ENCODE results near the gene ATRN. TPM values are rescaled to one million over a fixed set of nuclear protein-coding genes. Genes with fewer than 3 reads are reported as not detected.

The ATRN gene
- total RNA-seq, 1 experiment from 2014 or later: 41.4 TPM

DNA sequence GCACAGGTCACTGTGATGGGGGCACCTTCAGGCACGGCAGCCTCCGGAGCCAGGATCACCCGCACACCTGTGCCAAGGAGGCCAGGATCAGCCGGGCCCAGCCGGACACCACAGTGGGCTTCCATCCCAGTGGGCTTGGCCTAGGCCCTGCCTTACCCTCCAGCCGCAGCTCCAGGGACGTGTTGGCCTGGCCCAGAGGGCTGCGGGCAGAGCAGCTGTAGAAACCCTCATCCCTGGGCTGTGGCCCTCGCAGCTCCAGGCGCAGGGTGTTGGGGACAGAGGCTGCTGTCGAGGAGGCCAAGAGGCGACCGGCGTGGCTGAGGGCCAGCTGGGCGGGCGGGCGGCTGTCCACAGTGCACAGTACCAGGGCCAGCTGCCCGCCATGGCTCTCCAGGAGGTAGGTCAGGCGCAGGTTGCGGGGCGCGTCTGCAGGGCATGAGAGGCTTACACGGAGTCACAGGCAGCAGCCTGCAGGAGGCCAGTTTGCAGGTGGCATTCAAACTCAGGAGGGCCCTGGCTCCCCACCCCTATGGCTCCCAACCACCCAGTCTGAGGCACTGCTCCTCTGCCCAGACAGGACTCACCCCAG lies 222.0 kb downstream of the ATRN start:
- TF ChIP-seq, protein P1, sequence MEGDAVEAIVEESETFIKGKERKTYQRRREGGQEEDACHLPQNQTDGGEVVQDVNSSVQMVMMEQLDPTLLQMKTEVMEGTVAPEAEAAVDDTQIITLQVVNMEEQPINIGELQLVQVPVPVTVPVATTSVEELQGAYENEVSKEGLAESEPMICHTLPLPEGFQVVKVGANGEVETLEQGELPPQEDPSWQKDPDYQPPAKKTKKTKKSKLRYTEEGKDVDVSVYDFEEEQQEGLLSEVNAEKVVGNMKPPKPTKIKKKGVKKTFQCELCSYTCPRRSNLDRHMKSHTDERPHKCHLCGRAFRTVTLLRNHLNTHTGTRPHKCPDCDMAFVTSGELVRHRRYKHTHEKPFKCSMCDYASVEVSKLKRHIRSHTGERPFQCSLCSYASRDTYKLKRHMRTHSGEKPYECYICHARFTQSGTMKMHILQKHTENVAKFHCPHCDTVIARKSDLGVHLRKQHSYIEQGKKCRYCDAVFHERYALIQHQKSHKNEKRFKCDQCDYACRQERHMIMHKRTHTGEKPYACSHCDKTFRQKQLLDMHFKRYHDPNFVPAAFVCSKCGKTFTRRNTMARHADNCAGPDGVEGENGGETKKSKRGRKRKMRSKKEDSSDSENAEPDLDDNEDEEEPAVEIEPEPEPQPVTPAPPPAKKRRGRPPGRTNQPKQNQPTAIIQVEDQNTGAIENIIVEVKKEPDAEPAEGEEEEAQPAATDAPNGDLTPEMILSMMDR (IDR thresholded peaks at IDR 0.05; ENCODE audit: insufficient read depth in 1 of 2, low read depth in 1 of 2, low read length in 1 of 2, severe bottlenecking in 1 of 2, unreplicated experiment in 1 of 2): no peak
- Mint-ChIP-seq H3K27me3 (ENCODE audit: insufficient read depth, unreplicated experiment) (no peaks in the 10 kb centered on the region), H3K4me1 (ENCODE audit: low read depth, unreplicated experiment) (no peaks in the 10 kb centered on the region), H3K9me3 (ENCODE audit: unreplicated experiment) (no peaks in the 10 kb centered on the region), H3K36me3 (ENCODE audit: insufficient read depth, unreplicated experiment) (no peaks in the 10 kb centered on the region), H3K4me3 (ENCODE audit: unreplicated experiment) (no peak overlapping the region), H3K27ac (ENCODE audit: unreplicated experiment) (no peak overlapping the region)
- H3K9me3 ChIP-seq: no peaks in the 10 kb centered on the region
- H3K36me3 ChIP-seq (ENCODE audit: control insufficient read depth, insufficient read depth, low read length): no peaks in the 10 kb centered on the region
- H3K4me3 ChIP-seq (ENCODE audit: low read depth, low read length): no peak overlapping the region
- no peaks in the 10 kb centered on the region for H3K4me1 ChIP-seq
- CTCF ChIA-PET: interaction anchor here (0.7 to 2.1 kb wide), 2 partner anchors 16 to 334 kb away, joined by 3 to 5 read pairs; no protein-coding TSS in a partner anchor
- no peak for DNase-seq
- H3K27me3 ChIP-seq (replicated peaks; ENCODE audit: control insufficient read depth, insufficient read depth, low read length): no peaks in the 10 kb centered on the region
- BruUV-seq (replicated peaks): no TSS peak
- intact Hi-C loops (cut with micrococcal nuclease; ENCODE audit: unreplicated experiment): no loop called here
- POLR2A ChIA-PET: no interaction called here

GRCh38 chr20:3693376-3693775 lies 222.6 kb downstream of the ATRN start:
- Mint-ChIP-seq H3K36me3 (ENCODE audit: insufficient read depth, unreplicated experiment) (no peaks in the 10 kb centered on the region), H3K4me3 (ENCODE audit: unreplicated experiment) (no peak overlapping the region), H3K9me3 (ENCODE audit: unreplicated experiment) (no peaks in the 10 kb centered on the region), H3K27me3 (ENCODE audit: insufficient read depth, unreplicated experiment) (no peaks in the 10 kb centered on the region), H3K27ac (ENCODE audit: unreplicated experiment) (no peak overlapping the region), H3K4me1 (ENCODE audit: low read depth, unreplicated experiment) (no peaks in the 10 kb centered on the region)
- Histone ChIP-seq H3K4me1 (no peaks in the 10 kb centered on the region), H3K36me3 (ENCODE audit: control insufficient read depth, insufficient read depth, low read length) (no peaks in the 10 kb centered on the region), H3K27me3 (replicated peaks; ENCODE audit: control insufficient read depth, insufficient read depth, low read length) (no peaks in the 10 kb centered on the region), H3K4me3 (ENCODE audit: low read depth, low read length) (no peak overlapping the region), H3K9me3 (no peaks in the 10 kb centered on the region)
- ChIA-PET POLR2A (no interaction called here), CTCF (interaction anchor here (2.1 kb wide), 1 partner anchor 16 kb away, joined by 5 read pairs; no protein-coding TSS in a partner anchor)
- no peak for DNase-seq
- intact Hi-C loops (cut with micrococcal nuclease; ENCODE audit: unreplicated experiment): no loop called here
- TF ChIP-seq, protein P1 (IDR thresholded peaks at IDR 0.05; ENCODE audit: insufficient read depth in 1 of 2, low read depth in 1 of 2, low read length in 1 of 2, severe bottlenecking in 1 of 2, unreplicated experiment in 1 of 2): no peak
- no TSS peak for BruUV-seq (replicated peaks)

GRCh38 chr20:3694864-3695263 lies 224.0 kb downstream of the ATRN start:
- Histone ChIP-seq H3K4me1 (no peaks in the 10 kb centered on the region), H3K27me3 (replicated peaks; ENCODE audit: control insufficient read depth, insufficient read depth, low read length) (no peaks in the 10 kb centered on the region), H3K4me3 (ENCODE audit: low read depth, low read length) (no peak overlapping the region), H3K36me3 (ENCODE audit: control insufficient read depth, insufficient read depth, low read length) (no peaks in the 10 kb centered on the region), H3K9me3 (no peaks in the 10 kb centered on the region)
- ChIA-PET POLR2A (no interaction called here), CTCF (interaction anchor here (2.1 kb wide), 1 partner anchor 18 kb away, joined by 5 read pairs; no protein-coding TSS in a partner anchor)
- H3K27me3 Mint-ChIP-seq (ENCODE audit: insufficient read depth, unreplicated experiment): no peaks in the 10 kb centered on the region
- no peaks in the 10 kb centered on the region for H3K4me1 Mint-ChIP-seq (ENCODE audit: low read depth, unreplicated experiment)
- H3K27ac Mint-ChIP-seq (ENCODE audit: unreplicated experiment): no peak overlapping the region
- H3K36me3 Mint-ChIP-seq (ENCODE audit: insufficient read depth, unreplicated experiment): no peaks in the 10 kb centered on the region
- H3K9me3 Mint-ChIP-seq (ENCODE audit: unreplicated experiment): no peaks in the 10 kb centered on the region
- TF ChIP-seq, protein P1 (IDR thresholded peaks at IDR 0.05; ENCODE audit: insufficient read depth in 1 of 2, low read depth in 1 of 2, low read length in 1 of 2, severe bottlenecking in 1 of 2, unreplicated experiment in 1 of 2): no peak
- no TSS peak for BruUV-seq (replicated peaks)
- intact Hi-C loops (cut with micrococcal nuclease; ENCODE audit: unreplicated experiment): no loop called here
- no peak for DNase-seq
- no peak overlapping the region for H3K4me3 Mint-ChIP-seq (ENCODE audit: unreplicated experiment)

All from Caco-2 (cell line).